ENCODE measurements around the gene RASAL3. TPM values are rescaled to one million over a fixed set of nuclear protein-coding genes. Genes with fewer than 3 reads are reported as not detected.

Gene RASAL3
- total RNA-seq, 1 experiment from 2014 or later: 0.10 TPM

DNA sequence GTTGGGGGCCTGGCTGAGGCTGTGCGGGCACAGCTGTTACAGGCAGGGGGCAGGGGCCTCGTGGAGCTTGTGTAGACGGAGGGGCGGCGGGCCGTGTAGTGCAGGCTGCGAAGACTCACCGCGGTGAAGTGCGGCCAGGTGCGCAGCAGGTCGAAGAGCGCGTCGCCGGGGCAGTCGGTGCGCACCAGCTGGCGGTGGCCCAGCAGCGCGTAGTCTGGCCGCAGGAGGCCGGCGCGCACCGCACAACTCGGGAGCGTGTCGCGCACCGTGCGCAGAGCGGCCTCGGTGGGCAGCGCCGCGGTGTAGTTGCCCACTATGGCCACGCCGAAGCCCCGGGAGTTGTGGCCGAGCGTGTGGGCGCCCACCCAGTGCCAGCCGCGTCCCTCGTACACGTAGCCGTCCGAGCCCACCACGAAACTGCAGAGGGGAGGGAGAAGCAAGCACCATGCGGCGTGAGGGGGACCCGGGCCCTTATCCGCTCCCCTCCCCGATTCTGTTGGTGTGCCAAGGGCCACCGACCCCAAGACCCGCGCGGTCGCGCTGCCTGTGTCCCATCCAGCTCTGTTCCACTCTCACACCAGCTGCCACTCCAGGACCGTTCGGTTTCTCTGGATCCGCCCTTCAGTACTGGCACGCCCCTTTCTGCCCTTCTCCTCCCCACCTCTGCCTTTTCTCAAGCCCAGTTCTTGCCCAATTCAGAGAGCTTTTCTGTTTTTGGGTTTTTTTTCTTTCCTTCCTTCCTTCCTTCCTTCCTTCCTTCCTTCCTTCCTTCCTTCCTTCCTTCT is 5.4 kb upstream of the RASAL3 start:
- H3K4me3 ChIP-seq (ENCODE audit: low read depth in 2 of 2, low read length in 2 of 2): no peak overlapping the region
- no peak overlapping the region for H3K27ac ChIP-seq (ENCODE audit: low read length)
- H3K4me1 ChIP-seq (ENCODE audit: control insufficient read depth, insufficient read depth, low read length): no peaks in the 10 kb centered on the region
- no TSS peak for BruUV-seq (replicated peaks)
- DNase-seq (ENCODE audit: low read depth, low spot score) (no peak), ATAC-seq (no peak)
- no peaks in the 10 kb centered on the region for H3K27me3 ChIP-seq (ENCODE audit: control insufficient read depth, insufficient read depth, low read length)
- in situ Hi-C loops (cut with HindIII; ENCODE audit: low pct_unique_long_range_greater_than_20kb, low sequenced_read_pairs): no loop called here
- H3K36me3 ChIP-seq (ENCODE audit: control insufficient read depth, insufficient read depth, low read length): no peaks in the 10 kb centered on the region
- TF ChIP-seq TCF7L2 (IDR thresholded peaks at IDR 0.05; ENCODE audit: low read depth, low read length): no peak
- TF ChIP-seq, protein P1, sequence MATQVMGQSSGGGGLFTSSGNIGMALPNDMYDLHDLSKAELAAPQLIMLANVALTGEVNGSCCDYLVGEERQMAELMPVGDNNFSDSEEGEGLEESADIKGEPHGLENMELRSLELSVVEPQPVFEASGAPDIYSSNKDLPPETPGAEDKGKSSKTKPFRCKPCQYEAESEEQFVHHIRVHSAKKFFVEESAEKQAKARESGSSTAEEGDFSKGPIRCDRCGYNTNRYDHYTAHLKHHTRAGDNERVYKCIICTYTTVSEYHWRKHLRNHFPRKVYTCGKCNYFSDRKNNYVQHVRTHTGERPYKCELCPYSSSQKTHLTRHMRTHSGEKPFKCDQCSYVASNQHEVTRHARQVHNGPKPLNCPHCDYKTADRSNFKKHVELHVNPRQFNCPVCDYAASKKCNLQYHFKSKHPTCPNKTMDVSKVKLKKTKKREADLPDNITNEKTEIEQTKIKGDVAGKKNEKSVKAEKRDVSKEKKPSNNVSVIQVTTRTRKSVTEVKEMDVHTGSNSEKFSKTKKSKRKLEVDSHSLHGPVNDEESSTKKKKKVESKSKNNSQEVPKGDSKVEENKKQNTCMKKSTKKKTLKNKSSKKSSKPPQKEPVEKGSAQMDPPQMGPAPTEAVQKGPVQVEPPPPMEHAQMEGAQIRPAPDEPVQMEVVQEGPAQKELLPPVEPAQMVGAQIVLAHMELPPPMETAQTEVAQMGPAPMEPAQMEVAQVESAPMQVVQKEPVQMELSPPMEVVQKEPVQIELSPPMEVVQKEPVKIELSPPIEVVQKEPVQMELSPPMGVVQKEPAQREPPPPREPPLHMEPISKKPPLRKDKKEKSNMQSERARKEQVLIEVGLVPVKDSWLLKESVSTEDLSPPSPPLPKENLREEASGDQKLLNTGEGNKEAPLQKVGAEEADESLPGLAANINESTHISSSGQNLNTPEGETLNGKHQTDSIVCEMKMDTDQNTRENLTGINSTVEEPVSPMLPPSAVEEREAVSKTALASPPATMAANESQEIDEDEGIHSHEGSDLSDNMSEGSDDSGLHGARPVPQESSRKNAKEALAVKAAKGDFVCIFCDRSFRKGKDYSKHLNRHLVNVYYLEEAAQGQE (IDR thresholded peaks at IDR 0.05; ENCODE audit: insufficient read depth in 1 of 2, low read depth in 2 of 2, low read length in 1 of 2): no peak
- no peak for TF ChIP-seq SIN3A (IDR thresholded peaks at IDR 0.05; ENCODE audit: borderline replicate concordance, insufficient read depth, low read depth, low read length)
- TF ChIP-seq, protein P2, sequence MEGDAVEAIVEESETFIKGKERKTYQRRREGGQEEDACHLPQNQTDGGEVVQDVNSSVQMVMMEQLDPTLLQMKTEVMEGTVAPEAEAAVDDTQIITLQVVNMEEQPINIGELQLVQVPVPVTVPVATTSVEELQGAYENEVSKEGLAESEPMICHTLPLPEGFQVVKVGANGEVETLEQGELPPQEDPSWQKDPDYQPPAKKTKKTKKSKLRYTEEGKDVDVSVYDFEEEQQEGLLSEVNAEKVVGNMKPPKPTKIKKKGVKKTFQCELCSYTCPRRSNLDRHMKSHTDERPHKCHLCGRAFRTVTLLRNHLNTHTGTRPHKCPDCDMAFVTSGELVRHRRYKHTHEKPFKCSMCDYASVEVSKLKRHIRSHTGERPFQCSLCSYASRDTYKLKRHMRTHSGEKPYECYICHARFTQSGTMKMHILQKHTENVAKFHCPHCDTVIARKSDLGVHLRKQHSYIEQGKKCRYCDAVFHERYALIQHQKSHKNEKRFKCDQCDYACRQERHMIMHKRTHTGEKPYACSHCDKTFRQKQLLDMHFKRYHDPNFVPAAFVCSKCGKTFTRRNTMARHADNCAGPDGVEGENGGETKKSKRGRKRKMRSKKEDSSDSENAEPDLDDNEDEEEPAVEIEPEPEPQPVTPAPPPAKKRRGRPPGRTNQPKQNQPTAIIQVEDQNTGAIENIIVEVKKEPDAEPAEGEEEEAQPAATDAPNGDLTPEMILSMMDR (IDR thresholded peaks at IDR 0.05): no peak
- TF ChIP-seq POLR2AphosphoS5 (IDR thresholded peaks at IDR 0.05; ENCODE audit: low read depth, low read length): no peak
- ChIA-PET CTCF (no interaction called here), POLR2A (no interaction called here)
- no peaks in the 10 kb centered on the region for H3K9me3 ChIP-seq (ENCODE audit: control insufficient read depth, insufficient read depth, low read depth, low read length)
- intact Hi-C loops (cut with micrococcal nuclease; ENCODE audit: unreplicated experiment): loop anchor here (10.0 kb wide), 1 partner anchor 85 kb away; no protein-coding TSS in a partner anchor

GRCh38 chr19:15468675-15469512 is 4.5 kb upstream of the RASAL3 start:
- ChIA-PET POLR2A (no interaction called here), CTCF (no interaction called here)
- DNase-seq (ENCODE audit: low read depth, low spot score) (no peak), ATAC-seq (no peak)
- Histone ChIP-seq H3K4me3 (ENCODE audit: low read depth in 2 of 2, low read length in 2 of 2) (no peak overlapping the region), H3K4me1 (ENCODE audit: control insufficient read depth, insufficient read depth, low read length) (no peaks in the 10 kb centered on the region), H3K9me3 (ENCODE audit: control insufficient read depth, insufficient read depth, low read depth, low read length) (no peaks in the 10 kb centered on the region), H3K36me3 (ENCODE audit: control insufficient read depth, insufficient read depth, low read length) (no peaks in the 10 kb centered on the region), H3K27me3 (ENCODE audit: control insufficient read depth, insufficient read depth, low read length) (no peaks in the 10 kb centered on the region), H3K27ac (ENCODE audit: low read length) (no peak overlapping the region)
- in situ Hi-C loops (cut with HindIII; ENCODE audit: low pct_unique_long_range_greater_than_20kb, low sequenced_read_pairs): no loop called here
- intact Hi-C loops (cut with micrococcal nuclease; ENCODE audit: unreplicated experiment): no loop called here
- TF ChIP-seq POLR2AphosphoS5 (IDR thresholded peaks at IDR 0.05; ENCODE audit: low read depth, low read length): no peak
- TF ChIP-seq, protein P2 (IDR thresholded peaks at IDR 0.05): no peak
- no peak for TF ChIP-seq TCF7L2 (IDR thresholded peaks at IDR 0.05; ENCODE audit: low read depth, low read length)
- no TSS peak for BruUV-seq (replicated peaks)

All from Panc1 (cell line).